Endodermal cell (in vitro differentiated cells): Measurements from ENCODE around the gene GABPA. TPM values are rescaled to one million over a fixed set of nuclear protein-coding genes. Genes with fewer than 3 reads are reported as not detected.

ENCODE experiments used
- DNase-seq: peaks from one replicate; pipeline ENCODE4 v3.0.0-alpha.2; 2017
- H3K27ac ChIP-seq: 2 replicates; pipeline ENCODE4 v1.5.1; 2013; ENCODE audit warnings: mild to moderate bottlenecking, low read depth, low read length, moderate library complexity
- H3K27me3 ChIP-seq: 2 replicates; pipeline ENCODE4 v1.6.1; 2013; ENCODE audit warnings: mild to moderate bottlenecking, low read length, moderate library complexity; ENCODE audit not compliant: insufficient read depth, control insufficient read depth, poor library complexity, severe bottlenecking
- H3K36me3 ChIP-seq: 2 replicates; pipeline ENCODE4 v1.7.0; 2013; ENCODE audit warnings: mild to moderate bottlenecking, low read length, moderate library complexity; ENCODE audit not compliant: control insufficient read depth, insufficient read depth
- H3K4me1 ChIP-seq: one replicate; pipeline ENCODE4 v1.7.0; 2013; ENCODE audit warnings: low read length; ENCODE audit not compliant: control insufficient read depth, insufficient read depth
- H3K4me3 ChIP-seq: 2 replicates; pipeline ENCODE4 v1.5.1; 2013; ENCODE audit warnings: mild to moderate bottlenecking, low read length, moderate library complexity
- H3K9ac ChIP-seq: 2 replicates; pipeline ENCODE4 v1.6.1; 2013; ENCODE audit warnings: mild to moderate bottlenecking, low read length, moderate library complexity; ENCODE audit not compliant: poor library complexity, severe bottlenecking; ENCODE audit errors: extremely low read depth
- H3K9me3 ChIP-seq: 2 replicates; pipeline ENCODE4 v1.6.1; 2013; ENCODE audit warnings: mild to moderate bottlenecking, low read length, moderate library complexity; ENCODE audit not compliant: control insufficient read depth
- H3K27ac Mint-ChIP-seq: 2 replicates; pipeline ENCODE4 v1.8.0; 2020; ENCODE audit warnings: mixed read lengths
- H3K27me3 Mint-ChIP-seq: 2 replicates; pipeline ENCODE4 v1.8.0; 2021; ENCODE audit warnings: mild to moderate bottlenecking, mixed read lengths; ENCODE audit not compliant: insufficient read depth
- H3K36me3 Mint-ChIP-seq: 2 replicates; pipeline ENCODE4 v1.8.0; 2020; ENCODE audit warnings: low read depth, mixed read lengths
- H3K4me1 Mint-ChIP-seq: 2 replicates; pipeline ENCODE4 v1.8.0; 2020; ENCODE audit warnings: mixed read lengths
- H3K4me3 Mint-ChIP-seq: 2 replicates; pipeline ENCODE4 v1.8.0; 2020; ENCODE audit warnings: mild to moderate bottlenecking, moderate library complexity, mixed read lengths
- H3K9me3 Mint-ChIP-seq: 2 replicates; pipeline ENCODE4 v1.8.0; 2020; ENCODE audit warnings: mild to moderate bottlenecking, mixed read lengths
- WGBS, 2 experiments: methylation state at CpG; one replicate each; pipeline versions ENCODE4 v1.1.5 to v1.1.7; 2013; ENCODE audit warnings: missing lambda C conversion rate in 2 of 2, mixed read lengths in 1 of 2; ENCODE audit not compliant: insufficient coverage in 1 of 2, insufficient read length in 1 of 2; 5-methylcytosine and 5-hydroxymethylcytosine counted together
- total RNA-seq, 2 donors: library from RNA; stranded (reverse); fragmentation: NEBNext Ultra II Directional in 1 of 2; extraction: Animal tissue kit (Norgen Biotek cat#: 25700) in 1 of 2; gene quantifications; 2 replicates in 1 of 2; 3 replicates in 1 of 2; pipeline ENCODE4 v1.2.1, GENCODE V29; 2021
- TF ChIP-seq, protein P1 (sequence below): fragments of 200-600 bp; sonication (generic); conservative IDR thresholded peaks from 2 replicates; pipeline ENCODE4 v1.5.0; 2021; ENCODE audit warnings: antibody characterized with exemption, mild to moderate bottlenecking

GABPA gene
- total RNA-seq, 2 donors from 2014 or later = 30.4 to 35.3 TPM

DNA sequence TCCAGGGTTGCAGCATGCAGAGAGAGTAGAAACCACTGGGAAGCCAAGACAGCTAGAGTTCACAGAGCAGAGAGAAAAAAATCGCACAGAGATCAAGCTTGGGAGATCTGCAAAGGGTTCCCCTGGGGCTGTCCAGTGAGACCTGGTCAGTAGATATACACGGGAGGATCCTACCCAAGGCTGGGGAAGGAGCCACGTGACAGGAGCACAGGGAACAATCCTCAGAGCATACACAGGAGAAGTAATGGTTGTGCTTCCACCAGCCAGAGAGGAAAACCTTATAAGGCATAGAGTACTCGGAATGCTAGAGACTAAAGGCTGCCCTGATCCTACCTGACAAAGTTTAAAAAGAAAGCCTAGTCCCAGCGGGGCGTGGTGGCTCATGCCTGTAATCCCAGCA, 53.9 kb downstream of the GABPA start:
- Histone ChIP-seq H3K27me3 (no peaks in the 10 kb centered on the region), H3K9me3 (no peaks in the 10 kb centered on the region), H3K4me1 (no peaks in the 10 kb centered on the region), H3K36me3 (no peaks in the 10 kb centered on the region), H3K27ac (no peak overlapping the region), H3K9ac (no peak overlapping the region), H3K4me3 (no peak overlapping the region)
- Mint-ChIP-seq H3K27ac (peak overlapping the region; percentile 29), H3K4me1 (peaks cover 8% of the 10 kb centered on the region), H3K27me3 (no peaks in the 10 kb centered on the region), H3K4me3 (no peak overlapping the region), H3K9me3 (no peaks in the 10 kb centered on the region), H3K36me3 (no peaks in the 10 kb centered on the region)
- no peak for DNase-seq
- TF ChIP-seq, protein P1, sequence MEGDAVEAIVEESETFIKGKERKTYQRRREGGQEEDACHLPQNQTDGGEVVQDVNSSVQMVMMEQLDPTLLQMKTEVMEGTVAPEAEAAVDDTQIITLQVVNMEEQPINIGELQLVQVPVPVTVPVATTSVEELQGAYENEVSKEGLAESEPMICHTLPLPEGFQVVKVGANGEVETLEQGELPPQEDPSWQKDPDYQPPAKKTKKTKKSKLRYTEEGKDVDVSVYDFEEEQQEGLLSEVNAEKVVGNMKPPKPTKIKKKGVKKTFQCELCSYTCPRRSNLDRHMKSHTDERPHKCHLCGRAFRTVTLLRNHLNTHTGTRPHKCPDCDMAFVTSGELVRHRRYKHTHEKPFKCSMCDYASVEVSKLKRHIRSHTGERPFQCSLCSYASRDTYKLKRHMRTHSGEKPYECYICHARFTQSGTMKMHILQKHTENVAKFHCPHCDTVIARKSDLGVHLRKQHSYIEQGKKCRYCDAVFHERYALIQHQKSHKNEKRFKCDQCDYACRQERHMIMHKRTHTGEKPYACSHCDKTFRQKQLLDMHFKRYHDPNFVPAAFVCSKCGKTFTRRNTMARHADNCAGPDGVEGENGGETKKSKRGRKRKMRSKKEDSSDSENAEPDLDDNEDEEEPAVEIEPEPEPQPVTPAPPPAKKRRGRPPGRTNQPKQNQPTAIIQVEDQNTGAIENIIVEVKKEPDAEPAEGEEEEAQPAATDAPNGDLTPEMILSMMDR = no peak
- 85 to 94% methylated on average over 5 to 6 of the region's 6 CpGs for WGBS, 2 experiments

DNA sequence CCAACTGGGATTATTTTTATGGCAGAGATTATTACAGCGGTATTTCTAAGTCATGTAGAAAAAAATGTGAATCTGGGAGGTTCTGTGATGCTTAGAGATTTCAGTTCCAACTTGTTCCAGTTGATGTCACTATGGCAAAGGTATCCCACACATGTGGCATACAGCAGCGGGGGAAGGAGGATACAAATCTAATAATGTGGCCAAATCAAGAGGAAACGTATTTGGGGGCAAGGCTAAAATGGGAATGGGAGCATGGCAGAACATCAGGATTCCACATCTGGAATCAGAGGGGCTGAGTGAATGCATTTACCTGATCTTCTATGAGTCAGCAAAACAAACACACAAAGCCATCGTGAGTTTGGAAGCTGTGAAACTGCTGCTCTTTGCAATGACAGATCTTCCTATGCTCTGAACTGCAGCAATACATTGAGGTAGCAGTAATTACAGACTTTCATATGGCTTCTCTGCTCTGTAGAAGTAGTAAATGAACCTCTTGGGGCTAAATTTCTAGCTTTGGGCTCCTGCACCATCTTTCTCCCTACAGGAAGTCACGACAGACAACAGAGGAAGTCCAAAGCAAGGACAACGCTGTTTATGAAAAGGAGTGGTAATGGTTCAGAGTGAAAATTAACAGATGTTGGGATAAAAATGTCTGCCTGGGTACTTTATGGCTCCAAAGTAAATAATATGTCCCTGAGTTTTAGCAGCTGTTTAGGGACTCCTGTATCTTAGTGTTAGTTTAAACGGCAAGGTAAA, 55.5 kb downstream of the GABPA start:
- TF ChIP-seq, protein P1 = peak; percentile 65
- Histone ChIP-seq H3K9ac (no peak overlapping the region), H3K27ac (no peak overlapping the region), H3K4me3 (no peak overlapping the region), H3K4me1 (no peaks in the 10 kb centered on the region), H3K9me3 (no peaks in the 10 kb centered on the region), H3K36me3 (no peaks in the 10 kb centered on the region), H3K27me3 (no peaks in the 10 kb centered on the region)
- peak; percentile 63 for DNase-seq
- Mint-ChIP-seq H3K27me3 (no peaks in the 10 kb centered on the region), H3K9me3 (no peaks in the 10 kb centered on the region), H3K4me1 (peaks cover 8% of the 10 kb centered on the region), H3K4me3 (no peak overlapping the region), H3K27ac (peak overlapping the region; percentile 33), H3K36me3 (no peaks in the 10 kb centered on the region)
- 73 to 77% methylated on average over 5 to 7 of the region's 7 CpGs for WGBS, 2 experiments

GRCh38 chr21:25790878-25791204, 56.1 kb downstream of the GABPA start:
- Histone ChIP-seq H3K4me3 (no peak overlapping the region), H3K27me3 (no peaks in the 10 kb centered on the region), H3K9ac (no peak overlapping the region), H3K4me1 (no peaks in the 10 kb centered on the region), H3K27ac (no peak overlapping the region), H3K9me3 (no peaks in the 10 kb centered on the region), H3K36me3 (no peaks in the 10 kb centered on the region)
- DNase-seq = no peak
- H3K9me3 Mint-ChIP-seq = no peaks in the 10 kb centered on the region
- no peaks in the 10 kb centered on the region for H3K36me3 Mint-ChIP-seq
- TF ChIP-seq, protein P1 = no peak
- no peak overlapping the region for H3K27ac Mint-ChIP-seq
- no peaks in the 10 kb centered on the region for H3K27me3 Mint-ChIP-seq
- H3K4me1 Mint-ChIP-seq = peaks cover 8% of the 10 kb centered on the region
- H3K4me3 Mint-ChIP-seq = no peak overlapping the region
